ENCODE results near the gene TMEM114. TPM values are rescaled to one million over a fixed set of nuclear protein-coding genes. Genes with fewer than 3 reads are reported as not detected.

Gene TMEM114
- total RNA-seq, 4 donors from 2014 or later = not detected

GRCh38 chr16:8626946-8627345 lies 36.6 kb upstream of the TMEM114 start:
- no peak for DNase-seq
- TF ChIP-seq POLR2A (IDR thresholded peaks at IDR 0.05) (no peak), CTCF (IDR thresholded peaks at IDR 0.05) (no peak)
- Histone ChIP-seq H3K36me3 (peaks cover 27 to 82% (median 34%) of the 10 kb centered on the region in 3 donors), H3K27ac (no peak overlapping the region), H3K9me3 (no peaks in the 10 kb centered on the region), H3K27me3 (no peaks in the 10 kb centered on the region), H3K4me3 (no peak overlapping the region), H3K4me1 (peaks cover 0 to 24% (median 13%) of the 10 kb centered on the region in 3 donors)
- intact Hi-C loops (cut with DNase I) = no loop called here
- WGBS, 2 donors = 88 to 96% methylated on average over 8 of the region's 8 CpGs

- no peak for DNase-seq
- peaks cover 26 to 69% (median 34%) of the 10 kb centered on the region in 3 donors for H3K36me3 ChIP-seq
- H3K4me3 ChIP-seq = no peak overlapping the region
- H3K4me1 ChIP-seq = peaks cover 3 to 33% (median 20%) of the 10 kb centered on the region in 3 donors
- 87 to 95% methylated on average over 10 of the region's 10 CpGs for WGBS, 2 donors
- TF ChIP-seq POLR2A (IDR thresholded peaks at IDR 0.05) (no peak), CTCF (IDR thresholded peaks at IDR 0.05) (no peak)
- no peaks in the 10 kb centered on the region for H3K27me3 ChIP-seq
- intact Hi-C loops (cut with DNase I) = no loop called here
- H3K27ac ChIP-seq = no peak overlapping the region
- H3K9me3 ChIP-seq = no peaks in the 10 kb centered on the region
Observed at GRCh38 chr16:8625491-8626087, 35.3 kb upstream of the TMEM114 start.

GRCh38 chr16:8623634-8624033 lies 33.3 kb upstream of the TMEM114 start:
- Histone ChIP-seq H3K27ac (no peak overlapping the region), H3K36me3 (peaks cover 6 to 49% (median 16%) of the 10 kb centered on the region in 3 donors), H3K9me3 (no peaks in the 10 kb centered on the region), H3K4me1 (peaks cover 3 to 33% (median 20%) of the 10 kb centered on the region in 3 donors), H3K4me3 (no peak overlapping the region), H3K27me3 (no peaks in the 10 kb centered on the region)
- intact Hi-C loops (cut with DNase I) = no loop called here
- no peak for DNase-seq
- no peak for TF ChIP-seq CTCF (IDR thresholded peaks at IDR 0.05)
- no peak for TF ChIP-seq POLR2A (IDR thresholded peaks at IDR 0.05)

- H3K36me3 ChIP-seq = peaks cover 4 to 36% (median 11%) of the 10 kb centered on the region in 3 donors
- peak overlapping the region in 3 of 4 donors; percentile 92 to 95 (median 94) for H3K27ac ChIP-seq
- DNase-seq = no peak
- 2 to 5% methylated on average over 4 of the region's 4 CpGs for WGBS, 2 donors
- peak overlapping the region; percentile 83 to 95 (median 90) for H3K4me3 ChIP-seq
- H3K9me3 ChIP-seq = no peaks in the 10 kb centered on the region
- intact Hi-C loops (cut with DNase I) = no loop called here
- no peaks in the 10 kb centered on the region for H3K27me3 ChIP-seq
- TF ChIP-seq CTCF (IDR thresholded peaks at IDR 0.05) (no peak), POLR2A (IDR thresholded peaks at IDR 0.05) (no peak)
- peaks cover 3 to 33% (median 20%) of the 10 kb centered on the region in 3 donors for H3K4me1 ChIP-seq
Observed at GRCh38 chr16:8622315-8622656, 32.0 kb upstream of the TMEM114 start.

- no peaks in the 10 kb centered on the region for H3K27me3 ChIP-seq
- 0% methylated on average over 7 to 12 of the region's 51 CpGs for WGBS, 2 donors
- H3K4me3 ChIP-seq = peak within 1 kb of the TSS; percentile 83 to 95 (median 90)
- intact Hi-C loops (cut with DNase I) = no loop called here
- TF ChIP-seq POLR2A (IDR thresholded peaks at IDR 0.05) = peak in 3 of 4 donors; percentile 41 to 84 (median 59)
- TF ChIP-seq CTCF (IDR thresholded peaks at IDR 0.05) = peak in 2 of 6 experiments; percentile 3 to 21
- peak within 1 kb of the TSS; percentile 88 to 95 (median 93) for H3K27ac ChIP-seq
- DNase-seq = peak; percentile 46
- H3K4me1 ChIP-seq = peaks cover 3 to 33% (median 20%) of the 10 kb centered on the region in 3 donors
- no peaks in the 10 kb centered on the region for H3K9me3 ChIP-seq
- peaks cover 0 to 30% (median 6%) of the 10 kb centered on the region in 3 donors for H3K36me3 ChIP-seq
Observed at GRCh38 chr16:8621572-8622314, 31.4 kb upstream of the TMEM114 start, which contains the start of gene METTL22. Gene METTL22 (plus strand): TSS chr16:8621698. CDS start chr16:8625666, 3,968 bp downstream.
